Measurements from ENCODE around the gene CYP21A2.
"Not testable (repeated sequence)": the region's sequence is repeated elsewhere in the genome, so short reads cannot be mapped to it uniquely, and the experiment has no call there.

Gene CYP21A2

GRCh38 chr6:32037598-32038524 is at the start of gene CYP21A2:
Gene CYP21A2, plus strand, starts transcription at chr6:32038415. Its CDS starts 8 bp downstream, at chr6:32038423.
- H3K4me3 ChIP-seq (ENCODE audit: low read depth, low read length); DNase-seq (ENCODE audit: low read depth): not testable (repeated sequence)

- not testable (repeated sequence) for H3K4me3 ChIP-seq (ENCODE audit: low read depth, low read length)
Measured at GRCh38 chr6:31989363-31989762, 48.9 kb upstream of the CYP21A2 start.

GRCh38 chr6:31994421-31994820 is 43.8 kb upstream of the CYP21A2 start:
- DNase-seq (ENCODE audit: low read depth); H3K4me3 ChIP-seq (ENCODE audit: low read depth, low read length): not testable (repeated sequence)

More at GRCh38 chr6:31989363-31989762, 48.9 kb upstream of the CYP21A2 start:
- DNase-seq (ENCODE audit: low read depth): not testable (repeated sequence)

GRCh38 chr6:31996385-31996784 is 41.8 kb upstream of the CYP21A2 start:
- not testable (repeated sequence) for DNase-seq (ENCODE audit: low read depth); H3K4me3 ChIP-seq (ENCODE audit: low read depth, low read length)

GRCh38 chr6:32002546-32003268 is 35.5 kb upstream of the CYP21A2 start:
- DNase-seq (ENCODE audit: low read depth); H3K4me3 ChIP-seq (ENCODE audit: low read depth, low read length): not testable (repeated sequence)

GRCh38 chr6:32003301-32003700 is 34.9 kb upstream of the CYP21A2 start:
- H3K4me3 ChIP-seq (ENCODE audit: low read depth, low read length); DNase-seq (ENCODE audit: low read depth): not testable (repeated sequence)

GRCh38 chr6:32004393-32004792 is 33.8 kb upstream of the CYP21A2 start:
- H3K4me3 ChIP-seq (ENCODE audit: low read depth, low read length); DNase-seq (ENCODE audit: low read depth): not testable (repeated sequence)

- not testable (repeated sequence) for DNase-seq (ENCODE audit: low read depth); H3K4me3 ChIP-seq (ENCODE audit: low read depth, low read length)
Measured at GRCh38 chr6:32004864-32005537, 33.2 kb upstream of the CYP21A2 start.

GRCh38 chr6:32005538-32005880 is 32.7 kb upstream of the CYP21A2 start:
- not testable (repeated sequence) for DNase-seq (ENCODE audit: low read depth); H3K4me3 ChIP-seq (ENCODE audit: low read depth, low read length)

GRCh38 chr6:32005991-32006529 is 32.2 kb upstream of the CYP21A2 start:
- DNase-seq (ENCODE audit: low read depth): peak; percentile 9
- not testable (repeated sequence) for H3K4me3 ChIP-seq (ENCODE audit: low read depth, low read length)

- H3K4me3 ChIP-seq (ENCODE audit: low read depth, low read length): not testable (repeated sequence)
- DNase-seq (ENCODE audit: low read depth): peak; percentile 1
Measured at GRCh38 chr6:32007086-32007485, 31.1 kb upstream of the CYP21A2 start.

- not testable (repeated sequence) for DNase-seq (ENCODE audit: low read depth)
Measured at GRCh38 chr6:32008037-32008436, 30.2 kb upstream of the CYP21A2 start.

GRCh38 chr6:32008616-32009015 is 29.6 kb upstream of the CYP21A2 start:
- H3K4me3 ChIP-seq (ENCODE audit: low read depth, low read length): not testable (repeated sequence)
- peak; percentile 1 for DNase-seq (ENCODE audit: low read depth)

More at GRCh38 chr6:32008037-32008436, 30.2 kb upstream of the CYP21A2 start:
- not testable (repeated sequence) for H3K4me3 ChIP-seq (ENCODE audit: low read depth, low read length)

- not testable (repeated sequence) for DNase-seq (ENCODE audit: low read depth)
Measured at GRCh38 chr6:32009537-32009936, 28.7 kb upstream of the CYP21A2 start.

GRCh38 chr6:32010856-32011530 is 27.2 kb upstream of the CYP21A2 start:
- H3K4me3 ChIP-seq (ENCODE audit: low read depth, low read length); DNase-seq (ENCODE audit: low read depth): not testable (repeated sequence)

More at GRCh38 chr6:32009537-32009936, 28.7 kb upstream of the CYP21A2 start:
- H3K4me3 ChIP-seq (ENCODE audit: low read depth, low read length): not testable (repeated sequence)

- not testable (repeated sequence) for DNase-seq (ENCODE audit: low read depth); H3K4me3 ChIP-seq (ENCODE audit: low read depth, low read length)
Measured at GRCh38 chr6:32012941-32013617, 25.1 kb upstream of the CYP21A2 start.

GRCh38 chr6:32013738-32014137 is 24.5 kb upstream of the CYP21A2 start:
- not testable (repeated sequence) for DNase-seq (ENCODE audit: low read depth); H3K4me3 ChIP-seq (ENCODE audit: low read depth, low read length)

GRCh38 chr6:32014547-32014946 is 23.7 kb upstream of the CYP21A2 start, which contains the start of gene C4B:
Gene C4B, plus strand, starts transcription at chr6:32014795. Its CDS starts 51 bp downstream, at chr6:32014846.
- H3K4me3 ChIP-seq (ENCODE audit: low read depth, low read length); DNase-seq (ENCODE audit: low read depth): not testable (repeated sequence)
